ENCODE results near the gene NHLH2.

Gene NHLH2

DNA sequence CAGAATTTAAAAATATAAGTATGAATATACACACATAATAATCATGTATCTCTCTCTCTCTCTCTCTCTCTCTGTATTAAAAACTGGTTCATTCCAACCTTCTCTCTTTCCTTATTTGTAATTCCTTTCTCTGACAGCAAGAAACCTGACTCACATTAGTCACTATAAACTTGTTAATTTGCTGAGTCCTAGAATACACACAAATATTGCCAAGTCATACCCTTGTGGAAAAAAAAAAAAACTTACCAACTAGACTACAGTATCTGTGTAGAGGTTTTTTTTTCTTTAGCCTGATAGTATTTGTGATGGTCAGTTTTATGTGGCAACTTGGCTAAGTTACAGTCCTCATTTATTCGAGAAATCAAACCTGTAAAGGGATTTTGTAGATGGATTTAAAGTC lies 26.3 kb upstream of the NHLH2 start:
- H3K4me3 ChIP-seq (replicated peaks; ENCODE audit: low read depth, low read length): no peak overlapping the region
- H3K27me3 ChIP-seq (replicated peaks; ENCODE audit: control insufficient read depth, insufficient read depth, low read length): no peaks in the 10 kb centered on the region; the same call in none of the 2 replicates
- TF ChIP-seq, protein P1, sequence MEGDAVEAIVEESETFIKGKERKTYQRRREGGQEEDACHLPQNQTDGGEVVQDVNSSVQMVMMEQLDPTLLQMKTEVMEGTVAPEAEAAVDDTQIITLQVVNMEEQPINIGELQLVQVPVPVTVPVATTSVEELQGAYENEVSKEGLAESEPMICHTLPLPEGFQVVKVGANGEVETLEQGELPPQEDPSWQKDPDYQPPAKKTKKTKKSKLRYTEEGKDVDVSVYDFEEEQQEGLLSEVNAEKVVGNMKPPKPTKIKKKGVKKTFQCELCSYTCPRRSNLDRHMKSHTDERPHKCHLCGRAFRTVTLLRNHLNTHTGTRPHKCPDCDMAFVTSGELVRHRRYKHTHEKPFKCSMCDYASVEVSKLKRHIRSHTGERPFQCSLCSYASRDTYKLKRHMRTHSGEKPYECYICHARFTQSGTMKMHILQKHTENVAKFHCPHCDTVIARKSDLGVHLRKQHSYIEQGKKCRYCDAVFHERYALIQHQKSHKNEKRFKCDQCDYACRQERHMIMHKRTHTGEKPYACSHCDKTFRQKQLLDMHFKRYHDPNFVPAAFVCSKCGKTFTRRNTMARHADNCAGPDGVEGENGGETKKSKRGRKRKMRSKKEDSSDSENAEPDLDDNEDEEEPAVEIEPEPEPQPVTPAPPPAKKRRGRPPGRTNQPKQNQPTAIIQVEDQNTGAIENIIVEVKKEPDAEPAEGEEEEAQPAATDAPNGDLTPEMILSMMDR (IDR thresholded peaks at IDR 0.05; ENCODE audit: insufficient read depth, low read length, poor library complexity, severe bottlenecking): no peak
- DNase-seq (ENCODE audit: extremely low read depth, insufficient read length): no peak
- H3K36me3 ChIP-seq (ENCODE audit: control insufficient read depth, insufficient read depth, low read length): no peaks in the 10 kb centered on the region

DNA sequence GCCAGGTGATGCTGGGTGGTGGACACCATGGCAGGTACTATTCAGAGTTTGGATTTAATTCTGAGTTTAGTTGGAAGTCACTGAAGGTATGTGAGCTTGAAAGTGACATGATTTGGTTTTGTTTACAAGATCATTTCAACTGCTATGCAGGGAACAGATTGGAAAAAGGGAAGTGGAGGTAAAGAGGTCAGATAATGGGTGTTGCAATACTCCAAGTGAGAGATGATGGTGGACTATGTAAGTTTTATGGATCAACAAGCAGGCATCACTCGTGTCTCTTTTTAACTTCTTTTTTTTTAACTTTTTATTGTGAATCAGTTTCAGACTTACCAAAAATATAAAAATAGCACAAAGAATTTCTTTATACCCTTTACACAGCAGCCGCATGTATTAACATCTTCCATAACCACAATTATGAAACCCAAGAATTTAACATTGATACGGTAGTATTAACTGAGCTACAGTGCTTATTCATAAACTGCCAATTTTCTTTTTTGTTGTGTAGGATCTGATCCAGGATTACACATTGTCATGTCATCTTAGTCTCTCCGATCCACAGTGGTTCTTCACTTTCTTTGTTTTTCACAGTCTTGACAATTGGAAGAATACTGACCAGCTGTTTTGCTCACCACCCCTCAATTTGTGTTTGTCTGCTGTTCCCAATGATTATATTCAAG lies 24.9 kb upstream of the NHLH2 start:
- TF ChIP-seq, protein P1 (IDR thresholded peaks at IDR 0.05; ENCODE audit: insufficient read depth, low read length, poor library complexity, severe bottlenecking): no peak
- no peak for DNase-seq (ENCODE audit: extremely low read depth, insufficient read length)
- H3K27me3 ChIP-seq (replicated peaks; ENCODE audit: control insufficient read depth, insufficient read depth, low read length): no peaks in the 10 kb centered on the region; the same call in 1 of the 2 replicates
- no peaks in the 10 kb centered on the region for H3K36me3 ChIP-seq (ENCODE audit: control insufficient read depth, insufficient read depth, low read length)
- H3K4me3 ChIP-seq (replicated peaks; ENCODE audit: low read depth, low read length): no peak overlapping the region

DNA sequence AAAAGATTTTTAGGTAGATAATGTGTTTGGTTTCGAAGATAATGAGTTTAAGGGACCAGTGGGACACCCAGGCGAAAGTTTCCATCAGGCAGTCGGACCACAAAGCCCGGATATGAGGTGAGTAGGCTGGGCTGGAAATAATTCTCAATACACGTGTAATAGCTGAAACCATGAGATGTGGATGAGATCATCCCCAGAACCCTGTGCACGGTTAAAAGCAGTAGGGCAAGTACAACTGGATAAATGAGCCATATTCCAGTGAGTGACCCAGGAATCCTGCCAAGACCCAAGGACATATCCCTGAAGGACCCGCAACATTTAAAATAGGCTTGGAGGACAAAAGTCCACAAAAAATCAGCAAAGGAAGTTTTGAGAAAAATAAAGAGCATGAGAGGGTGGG lies 21.5 kb upstream of the NHLH2 start:
- Histone ChIP-seq H3K36me3 (ENCODE audit: control insufficient read depth, insufficient read depth, low read length) (no peaks in the 10 kb centered on the region), H3K4me3 (replicated peaks; ENCODE audit: low read depth, low read length) (no peak overlapping the region), H3K27me3 (replicated peaks; ENCODE audit: control insufficient read depth, insufficient read depth, low read length) (no peaks in the 10 kb centered on the region; the same call in 1 of the 2 replicates)
- TF ChIP-seq, protein P1 (IDR thresholded peaks at IDR 0.05; ENCODE audit: insufficient read depth, low read length, poor library complexity, severe bottlenecking): no peak
- no peak for DNase-seq (ENCODE audit: extremely low read depth, insufficient read length)

DNA sequence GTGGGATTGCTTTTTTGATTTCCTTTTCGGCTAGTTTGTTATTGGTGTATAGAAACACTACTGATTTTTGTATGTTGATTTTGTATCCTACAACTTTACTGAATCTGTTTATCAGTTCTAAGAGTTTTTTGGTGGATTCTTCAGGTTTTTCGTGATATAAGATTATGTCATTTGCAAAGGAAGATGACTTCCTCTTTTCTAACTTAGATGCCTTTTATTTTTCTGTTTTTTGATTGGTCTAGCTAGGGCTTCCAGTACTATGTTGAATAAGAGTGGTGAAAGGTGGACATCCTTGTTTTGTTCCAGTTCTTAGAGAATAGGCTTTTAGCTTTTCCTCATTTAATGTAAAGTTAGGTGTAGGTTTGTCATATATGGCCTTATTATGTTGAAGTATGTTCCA lies 13.1 kb upstream of the NHLH2 start:
- no peak for DNase-seq (ENCODE audit: extremely low read depth, insufficient read length)

DNA sequence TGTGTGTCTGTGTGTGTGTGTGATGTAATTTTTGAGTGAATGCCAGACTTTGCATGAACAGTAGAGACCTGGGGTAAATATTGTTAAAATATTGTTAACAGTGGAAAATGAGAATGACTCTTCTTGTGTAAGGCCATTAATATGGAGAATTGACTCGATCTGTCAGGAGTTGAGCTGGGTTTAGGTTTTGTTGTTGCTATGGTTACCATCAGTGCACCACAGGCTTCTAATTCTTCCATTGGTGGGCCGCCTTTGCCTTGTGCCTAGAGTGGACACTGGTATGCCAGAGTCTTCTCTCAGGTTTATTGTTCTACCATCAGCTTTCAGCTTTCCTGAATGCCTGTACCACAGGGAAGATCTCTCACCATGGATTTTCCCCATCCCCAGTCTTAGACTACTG lies 10.0 kb upstream of the NHLH2 start:
- DNase-seq (ENCODE audit: extremely low read depth, insufficient read length): no peak
- no peak overlapping the region for H3K4me3 ChIP-seq (replicated peaks; ENCODE audit: low read depth, low read length)
- TF ChIP-seq, protein P1 (IDR thresholded peaks at IDR 0.05; ENCODE audit: insufficient read depth, low read length, poor library complexity, severe bottlenecking): no peak
- H3K27me3 ChIP-seq (replicated peaks; ENCODE audit: control insufficient read depth, insufficient read depth, low read length): no peaks in the 10 kb centered on the region
- H3K36me3 ChIP-seq (ENCODE audit: control insufficient read depth, insufficient read depth, low read length): no peaks in the 10 kb centered on the region

More for the DNA sequence above, 13.1 kb upstream of the NHLH2 start:
- Histone ChIP-seq H3K27me3 (replicated peaks; ENCODE audit: control insufficient read depth, insufficient read depth, low read length) (no peaks in the 10 kb centered on the region), H3K4me3 (replicated peaks; ENCODE audit: low read depth, low read length) (no peak overlapping the region), H3K36me3 (ENCODE audit: control insufficient read depth, insufficient read depth, low read length) (no peaks in the 10 kb centered on the region)
- TF ChIP-seq, protein P1 (IDR thresholded peaks at IDR 0.05; ENCODE audit: insufficient read depth, low read length, poor library complexity, severe bottlenecking): no peak

DNA sequence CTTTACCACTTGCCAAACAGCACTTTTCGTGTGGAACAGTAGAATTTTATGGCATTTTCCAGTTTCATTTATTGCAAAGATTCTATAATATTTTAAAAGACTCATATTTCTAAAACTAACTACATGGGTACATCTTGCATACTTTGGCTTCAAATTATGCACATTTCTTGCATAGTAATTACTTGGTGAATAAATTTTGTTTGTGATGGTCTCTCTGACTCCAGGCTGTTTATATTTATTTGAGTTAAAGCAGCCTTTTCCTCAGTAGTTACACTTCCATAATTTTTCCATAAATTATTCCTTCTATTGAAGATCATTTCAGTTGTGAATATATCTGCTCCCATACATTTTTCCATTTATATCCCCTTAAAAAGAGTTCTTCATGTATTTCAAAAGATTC lies 6.9 kb upstream of the NHLH2 start:
- TF ChIP-seq, protein P1 (IDR thresholded peaks at IDR 0.05; ENCODE audit: insufficient read depth, low read length, poor library complexity, severe bottlenecking): no peak
- Histone ChIP-seq H3K4me3 (replicated peaks; ENCODE audit: low read depth, low read length) (no peak overlapping the region), H3K36me3 (ENCODE audit: control insufficient read depth, insufficient read depth, low read length) (no peaks in the 10 kb centered on the region), H3K27me3 (replicated peaks; ENCODE audit: control insufficient read depth, insufficient read depth, low read length) (no peaks in the 10 kb centered on the region)
- DNase-seq (ENCODE audit: extremely low read depth, insufficient read length): no peak

Data from GM06990 (cell line).